PC-9 (cell line): ENCODE results near the gene IFITM5. TPM values are rescaled to one million over a fixed set of nuclear protein-coding genes. Genes with fewer than 3 reads are reported as not detected.
A peak's percentile ranks its signal among the peaks of the same experiment; 100 is the strongest.

Source experiments
- BruUV-seq: library from RNA; stranded (reverse); fragments of 400-500 nt; replicated peaks from 2 replicates; lab custom pipeline; 2021; lab: Mats Ljungman, UMichigan
- CTCF ChIA-PET: fragments of 300-600 bp; sonication (Branson Sonifier 250); formaldehyde crosslinking; loops from one replicate; lab custom pipeline; 2022; ENCODE audit warnings: antibody characterized with exemption; lab: Charles Lee
- POLR2A ChIA-PET: fragments of 300-600 bp; sonication (Branson Sonifier 250); formaldehyde crosslinking; loops from one replicate; lab custom pipeline; 2022; ENCODE audit warnings: antibody characterized with exemption; ENCODE audit not compliant: unreplicated experiment; lab: Charles Lee
- DNase-seq, 2 experiments: peaks; one replicate each; pipeline versions ENCODE4 v3.0.0 to v3.0.0-alpha.2; 2015 to 2022; ENCODE audit warnings: mixed read lengths in 1 of 2
- H2AFZ ChIP-seq: fragments of 200-600 bp; sonication (generic); 2 replicates; pipeline ENCODE4 v1.8.1; 2017; ENCODE audit warnings: antibody characterized with exemption
- H3F3A ChIP-seq: fragments of 200-600 bp; sonication (generic); 2 replicates; pipeline ENCODE4 v1.8.1; 2017; ENCODE audit warnings: antibody characterized with exemption, mild to moderate bottlenecking, low read depth; ENCODE audit not compliant: insufficient read depth
- H3K27ac ChIP-seq: fragments of 200-600 bp; sonication (generic); 2 replicates; pipeline ENCODE4 v1.6.1; 2016; ENCODE audit warnings: mixed run types
- H3K27me3 ChIP-seq: fragments of 200-600 bp; sonication (generic); 2 replicates; pipeline ENCODE4 v1.6.1; 2016; ENCODE audit warnings: low read depth, mixed run types; ENCODE audit not compliant: insufficient read depth
- H3K36me3 ChIP-seq: fragments of 200-600 bp; sonication (generic); 2 replicates; pipeline ENCODE4 v1.6.1; 2016; ENCODE audit warnings: low read depth, mixed run types
- H3K4me1 ChIP-seq: fragments of 200-600 bp; sonication (generic); replicated peaks from 2 replicates; pipeline ENCODE4 v1.6.1; 2016; ENCODE audit warnings: mixed run types; ENCODE audit not compliant: insufficient read depth
- H3K4me2 ChIP-seq: fragments of 200-600 bp; sonication (generic); 2 replicates; pipeline ENCODE4 v1.6.1; 2017; ENCODE audit warnings: mixed run types
- H3K4me3 ChIP-seq: fragments of 200-600 bp; sonication (generic); 2 replicates; pipeline ENCODE4 v1.6.1; 2016; ENCODE audit warnings: mixed run types
- H3K79me2 ChIP-seq: fragments of 200-600 bp; sonication (generic); 2 replicates; pipeline ENCODE4 v1.6.1; 2017; ENCODE audit warnings: low read depth, mixed run types
- H3K9me2 ChIP-seq: fragments of 200-600 bp; sonication (generic); 2 replicates; pipeline ENCODE4 v1.8.1; 2017; ENCODE audit warnings: mild to moderate bottlenecking; ENCODE audit not compliant: insufficient read depth
- H3K9me3 ChIP-seq: fragments of 200-600 bp; sonication (generic); 2 replicates; pipeline ENCODE4 v1.8.1; 2016; ENCODE audit warnings: low read depth; ENCODE audit not compliant: insufficient read depth
- H4K20me1 ChIP-seq: fragments of 200-600 bp; sonication (generic); 2 replicates; pipeline ENCODE4 v1.8.1; 2017; ENCODE audit not compliant: insufficient read depth
- EZH2 ChIP-seq: fragments of 200-600 bp; sonication (generic); IDR thresholded peaks from 2 replicates; pipeline ENCODE4 v1.8.0; 2017; ENCODE audit warnings: antibody characterized with exemption, low read depth
- intact Hi-C: fragments of 100-400 bp; cut with micrococcal nuclease; formaldehyde crosslinking; loops from one replicate; pipeline ENCODE4 v1.10.0; 2022; ENCODE audit not compliant: unreplicated experiment
- total RNA-seq: library from RNA; stranded (reverse); gene quantifications from 2 replicates; pipeline ENCODE4 v1.2.3, GENCODE V29; 2021
- TF ChIP-seq, protein P1 (sequence below): fragments of 200-600 bp; sonication (generic); conservative IDR thresholded peaks from 2 replicates; pipeline ENCODE4 v1.6.1; 2017; ENCODE audit warnings: mixed run types, antibody characterized with exemption, mild to moderate bottlenecking, moderate library complexity

Gene IFITM5
- total RNA-seq, 1 experiment from 2014 or later = not detected

DNA sequence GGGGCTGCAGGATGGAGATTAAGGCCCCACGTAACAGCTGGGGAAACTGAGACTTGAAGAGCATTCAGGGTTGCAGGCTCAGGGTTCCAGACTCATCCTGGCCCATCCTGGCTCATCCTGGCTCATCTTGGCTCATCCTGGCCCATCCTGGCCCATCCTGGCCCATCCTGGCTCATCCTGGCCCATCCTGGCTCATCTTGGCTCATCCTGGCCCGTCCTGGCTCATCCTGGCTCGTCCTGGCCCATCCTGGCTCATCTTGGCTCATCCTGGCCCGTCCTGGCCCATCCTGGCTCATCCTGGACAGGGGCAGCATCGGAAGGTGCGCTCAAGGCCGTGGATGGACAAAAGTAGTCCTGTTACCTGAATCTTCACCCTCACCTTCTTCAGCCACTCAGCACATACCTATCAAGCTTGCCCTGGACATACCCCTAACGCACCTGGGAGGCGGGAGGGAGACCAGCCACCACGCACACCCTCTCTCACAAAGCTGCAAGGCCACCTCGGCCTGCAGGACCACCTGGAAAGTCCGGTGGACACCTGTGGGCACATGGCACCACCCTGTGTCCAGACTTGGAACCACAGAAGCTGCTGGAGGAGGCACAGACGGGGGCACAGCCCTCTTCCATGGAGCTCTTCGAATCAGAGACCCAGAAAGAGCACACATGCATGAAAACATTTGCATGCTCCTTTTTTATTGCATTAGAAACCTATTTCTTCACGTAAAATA, 41.4 kb downstream of the IFITM5 start:
- DNase-seq = no peak
- no peaks in the 10 kb centered on the region for H3K9me3 ChIP-seq
- no TSS peak for BruUV-seq
- TF ChIP-seq, protein P1, sequence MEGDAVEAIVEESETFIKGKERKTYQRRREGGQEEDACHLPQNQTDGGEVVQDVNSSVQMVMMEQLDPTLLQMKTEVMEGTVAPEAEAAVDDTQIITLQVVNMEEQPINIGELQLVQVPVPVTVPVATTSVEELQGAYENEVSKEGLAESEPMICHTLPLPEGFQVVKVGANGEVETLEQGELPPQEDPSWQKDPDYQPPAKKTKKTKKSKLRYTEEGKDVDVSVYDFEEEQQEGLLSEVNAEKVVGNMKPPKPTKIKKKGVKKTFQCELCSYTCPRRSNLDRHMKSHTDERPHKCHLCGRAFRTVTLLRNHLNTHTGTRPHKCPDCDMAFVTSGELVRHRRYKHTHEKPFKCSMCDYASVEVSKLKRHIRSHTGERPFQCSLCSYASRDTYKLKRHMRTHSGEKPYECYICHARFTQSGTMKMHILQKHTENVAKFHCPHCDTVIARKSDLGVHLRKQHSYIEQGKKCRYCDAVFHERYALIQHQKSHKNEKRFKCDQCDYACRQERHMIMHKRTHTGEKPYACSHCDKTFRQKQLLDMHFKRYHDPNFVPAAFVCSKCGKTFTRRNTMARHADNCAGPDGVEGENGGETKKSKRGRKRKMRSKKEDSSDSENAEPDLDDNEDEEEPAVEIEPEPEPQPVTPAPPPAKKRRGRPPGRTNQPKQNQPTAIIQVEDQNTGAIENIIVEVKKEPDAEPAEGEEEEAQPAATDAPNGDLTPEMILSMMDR = 0 out of 2 replicates have a peak, but pooled peaks have one; percentile 37
- TF ChIP-seq EZH2 = no peak
- no peaks in the 10 kb centered on the region for H4K20me1 ChIP-seq
- H3K27ac ChIP-seq = no peak overlapping the region
- ChIA-PET CTCF (no interaction called here), POLR2A (interaction anchor here (0.7 kb wide), 1 partner anchor 9 kb away, joined by 8 read pairs; no protein-coding TSS in a partner anchor)
- H3K27me3 ChIP-seq = no peaks in the 10 kb centered on the region
- no peaks in the 10 kb centered on the region for H3K4me1 ChIP-seq
- no peaks in the 10 kb centered on the region for H3F3A ChIP-seq
- H3K9me2 ChIP-seq = no peaks in the 10 kb centered on the region
- H2AFZ ChIP-seq = no peak overlapping the region
- intact Hi-C loops = no loop called here
- H3K79me2 ChIP-seq = no peaks in the 10 kb centered on the region
- no peak overlapping the region for H3K4me2 ChIP-seq
- no peak overlapping the region for H3K4me3 ChIP-seq
- H3K36me3 ChIP-seq = no peaks in the 10 kb centered on the region

DNA sequence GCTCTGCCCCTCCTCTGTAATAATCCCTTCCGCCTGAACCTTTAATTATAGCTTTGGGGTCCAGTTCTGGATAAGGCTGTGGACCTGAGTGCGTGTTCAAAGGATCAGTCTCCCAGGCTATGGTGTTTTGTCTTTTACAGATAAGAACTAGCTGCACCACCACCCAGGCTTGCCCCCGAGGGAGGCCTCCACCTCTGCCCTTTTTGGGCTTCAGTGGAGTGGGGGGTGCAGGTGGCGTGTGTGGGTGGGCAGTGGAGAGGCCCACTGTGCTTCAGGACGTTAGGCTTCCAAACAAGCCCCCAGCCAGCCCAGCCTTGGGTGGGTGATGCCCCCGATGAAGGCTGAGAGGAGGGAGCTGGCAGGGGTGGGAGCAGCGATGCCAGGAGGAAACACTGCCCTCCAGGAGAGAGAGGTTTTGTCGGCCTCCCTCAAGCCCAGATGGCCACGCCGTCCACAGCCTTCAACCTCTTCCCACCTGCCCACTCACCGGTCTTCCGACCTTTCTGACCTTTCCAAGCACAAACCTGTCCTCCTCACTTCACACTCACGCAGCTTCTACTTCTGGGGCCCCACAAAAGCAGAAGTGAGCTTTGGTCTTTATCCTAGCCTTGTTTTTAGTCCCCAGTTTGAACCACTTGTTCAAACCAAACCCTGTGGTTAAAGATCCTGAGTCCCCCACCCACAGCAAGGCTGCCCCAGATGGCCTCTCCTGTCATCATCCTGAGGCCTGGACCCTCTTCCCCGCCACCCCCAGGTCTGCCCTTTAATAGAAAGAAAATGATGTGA, 42.2 kb downstream of the IFITM5 start:
- no peak overlapping the region for H3K4me3 ChIP-seq
- H3K27ac ChIP-seq = no peak overlapping the region
- no peaks in the 10 kb centered on the region for H3K27me3 ChIP-seq
- 0 out of 2 replicates have a peak, but pooled peaks cover 3% of the 10 kb centered on the region for H3F3A ChIP-seq
- no TSS peak for BruUV-seq
- CTCF ChIA-PET = interaction anchor here (0.5 kb wide), 1 partner anchor 9 kb away, joined by 5 read pairs; no protein-coding TSS in a partner anchor
- no peaks in the 10 kb centered on the region for H3K79me2 ChIP-seq
- H4K20me1 ChIP-seq = no peaks in the 10 kb centered on the region
- TF ChIP-seq EZH2 = no peak
- TF ChIP-seq, protein P1 = no peak
- no peak overlapping the region for H2AFZ ChIP-seq
- intact Hi-C loops = no loop called here
- H3K4me1 ChIP-seq = no peaks in the 10 kb centered on the region
- H3K4me2 ChIP-seq = no peak overlapping the region
- no peaks in the 10 kb centered on the region for H3K9me2 ChIP-seq
- no peaks in the 10 kb centered on the region for H3K36me3 ChIP-seq
- POLR2A ChIA-PET = interaction anchor here (0.7 kb wide), 1 partner anchor 10 kb away, joined by 8 read pairs; no protein-coding TSS in a partner anchor
- no peak for DNase-seq
- H3K9me3 ChIP-seq = no peaks in the 10 kb centered on the region

DNA sequence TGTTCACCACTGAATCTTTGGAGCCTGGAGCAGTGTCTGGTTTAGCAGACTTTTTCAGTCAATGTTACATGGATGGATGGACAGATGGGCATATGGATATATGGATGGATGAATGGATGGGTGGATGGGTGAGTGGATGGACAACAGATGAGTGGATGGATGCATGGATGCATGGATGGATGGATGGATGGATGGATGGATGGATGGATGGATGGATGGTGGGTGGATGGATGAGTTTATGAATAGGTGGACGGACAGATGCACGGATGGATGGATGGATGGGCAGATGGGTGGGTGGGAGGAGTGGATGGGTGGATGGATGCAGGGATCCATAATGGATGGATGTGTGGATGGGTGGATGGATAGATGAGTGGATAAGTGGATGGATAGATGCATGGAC, 43.5 kb downstream of the IFITM5 start:
- Histone ChIP-seq H3K9me2 (no peaks in the 10 kb centered on the region), H3F3A (0 out of 2 replicates have a peak, but pooled peaks cover 5% of the 10 kb centered on the region), H3K36me3 (no peaks in the 10 kb centered on the region), H3K4me3 (no peak overlapping the region), H3K9me3 (no peaks in the 10 kb centered on the region), H3K27ac (no peak overlapping the region), H3K79me2 (no peaks in the 10 kb centered on the region), H4K20me1 (no peaks in the 10 kb centered on the region), H3K4me1 (no peaks in the 10 kb centered on the region), H2AFZ (no peak overlapping the region), H3K4me2 (no peak overlapping the region), H3K27me3 (no peaks in the 10 kb centered on the region)
- ChIA-PET POLR2A (no interaction called here), CTCF (no interaction called here)
- intact Hi-C loops = no loop called here
- BruUV-seq = no TSS peak
- DNase-seq = no peak
- TF ChIP-seq EZH2 = no peak
- TF ChIP-seq, protein P1 = no peak
